Duodenal mucosa (tissue), 2 donors: ENCODE results near the gene IFIT1B.
"Not testable (repeated sequence)": the region's sequence is repeated elsewhere in the genome, so short reads cannot be mapped to it uniquely, and the experiment has no call there.

Experiments
- H3K27ac ChIP-seq: one replicate; pipeline ENCODE4 v1.7.0; 2013; ENCODE audit warnings: low read depth, low read length
- H3K27me3 ChIP-seq, 2 donors: one replicate each; pipeline ENCODE4 v1.7.0; 2013; ENCODE audit warnings: low read length in 2 of 2, control low read depth in 1 of 2; ENCODE audit not compliant: insufficient read depth in 2 of 2, control insufficient read depth in 1 of 2
- H3K36me3 ChIP-seq, 2 donors: one replicate each; pipeline ENCODE4 v1.7.0; 2013; ENCODE audit warnings: low read length in 2 of 2, control low read depth in 1 of 2; ENCODE audit not compliant: insufficient read depth in 2 of 2, control insufficient read depth in 1 of 2
- H3K4me1 ChIP-seq, 2 donors: one replicate each; pipeline ENCODE4 v1.7.0; 2013; ENCODE audit warnings: low read length in 2 of 2, control low read depth in 1 of 2; ENCODE audit not compliant: insufficient read depth in 2 of 2, control insufficient read depth in 1 of 2
- H3K4me3 ChIP-seq, 2 donors: one replicate each; pipeline ENCODE4 v1.7.0; 2013; ENCODE audit warnings: low read length in 2 of 2, low read depth in 1 of 2
- H3K9ac ChIP-seq, 2 donors: one replicate each; pipeline ENCODE4 v1.7.0; 2013; ENCODE audit warnings: low read length in 2 of 2, low read depth in 1 of 2
- H3K9me3 ChIP-seq, 2 donors: one replicate each; pipeline ENCODE4 v1.7.0; 2013; ENCODE audit warnings: low read length in 2 of 2, control low read depth in 1 of 2; ENCODE audit not compliant: control insufficient read depth in 1 of 2

IFIT1B gene

DNA sequence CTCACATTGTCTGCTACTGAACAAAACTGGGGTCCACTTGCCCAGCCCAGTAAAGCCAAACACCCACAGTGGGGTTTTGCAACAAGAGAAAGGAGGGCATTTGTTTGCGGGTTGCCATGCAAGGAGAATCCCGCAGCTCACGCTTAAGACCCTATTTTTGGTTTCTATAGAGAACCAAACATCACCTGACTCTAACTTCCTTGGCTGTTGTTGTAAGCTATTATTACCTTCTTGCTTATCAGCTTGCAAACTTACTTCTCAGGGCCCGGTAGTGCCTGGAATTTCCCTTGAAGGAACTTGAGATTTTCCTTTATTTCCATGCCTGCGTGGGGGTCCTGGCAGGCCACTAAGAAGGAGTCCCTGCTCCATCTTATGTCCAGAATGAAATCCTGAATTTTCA is 29.4 kb upstream of the IFIT1B start:
- no peak overlapping the region for H3K27ac ChIP-seq
- H3K9me3 ChIP-seq, result no peaks in the 10 kb centered on the region
- H3K27me3 ChIP-seq, result no peaks in the 10 kb centered on the region
- peaks cover 42 to 44% of the 10 kb centered on the region in 2 donors for H3K4me1 ChIP-seq
- H3K9ac ChIP-seq, result no peak overlapping the region
- no peak overlapping the region for H3K4me3 ChIP-seq
- no peaks in the 10 kb centered on the region for H3K36me3 ChIP-seq

DNA sequence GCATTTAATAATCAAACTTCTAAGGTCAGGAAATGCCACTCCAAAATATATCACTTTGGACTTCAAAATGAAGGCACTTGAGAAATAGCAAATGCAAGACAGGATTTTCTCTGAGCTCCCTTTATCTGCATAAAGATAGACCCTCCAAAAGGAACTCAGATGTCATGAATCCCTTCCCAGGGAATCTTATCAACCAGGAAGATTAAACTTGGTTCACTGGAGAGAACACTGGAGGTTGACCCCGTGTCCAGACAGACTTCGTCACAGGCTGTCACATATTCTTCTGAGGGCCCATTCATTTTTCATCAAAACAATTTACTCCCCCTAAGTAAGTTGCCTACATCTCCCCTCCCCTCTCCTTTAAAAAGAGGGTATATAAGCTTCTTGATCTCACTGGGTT is 28.9 kb upstream of the IFIT1B start:
- Histone ChIP-seq H3K27ac (no peak overlapping the region), H3K9me3 (no peaks in the 10 kb centered on the region), H3K4me1 (peaks cover 42 to 44% of the 10 kb centered on the region in 2 donors), H3K4me3 (no peak overlapping the region), H3K9ac (no peak overlapping the region), H3K36me3 (no peaks in the 10 kb centered on the region), H3K27me3 (no peaks in the 10 kb centered on the region)

DNA sequence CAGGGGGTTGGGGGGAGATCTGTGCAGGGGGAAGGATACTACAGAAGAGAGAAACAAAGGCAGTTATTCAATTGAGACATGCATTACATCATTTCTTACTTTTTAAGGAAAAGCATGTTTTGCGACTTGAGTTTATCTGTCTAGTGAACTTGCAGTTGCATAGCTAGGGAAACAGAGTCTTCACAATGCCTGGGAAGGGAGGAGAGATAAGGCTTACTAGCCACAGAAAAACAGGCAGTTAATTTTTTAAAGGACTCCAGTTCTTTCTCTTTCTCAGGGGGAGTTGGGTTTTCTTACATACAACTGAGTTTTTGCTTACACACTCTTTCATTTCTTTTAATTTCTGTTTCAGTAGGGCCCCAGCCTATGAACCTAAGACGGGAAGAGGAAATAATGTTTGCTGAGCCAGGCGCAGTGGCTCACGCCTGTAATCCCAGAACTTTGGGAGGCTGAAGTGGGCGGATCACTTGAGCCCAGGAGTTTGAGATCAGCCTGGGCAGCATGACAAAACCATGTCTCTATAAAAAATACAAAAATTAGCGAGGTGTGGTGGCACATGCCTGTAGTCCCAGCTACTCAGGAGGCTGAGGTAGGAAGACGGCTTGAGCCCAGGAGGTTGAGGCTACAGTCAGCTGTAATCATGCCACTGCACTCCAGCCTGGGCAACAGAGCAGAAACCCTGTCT is 27.1 kb upstream of the IFIT1B start:
- H3K36me3 ChIP-seq, H3K9me3 ChIP-seq, H3K27me3 ChIP-seq: not testable (repeated sequence)
- Histone ChIP-seq H3K4me3 (peak overlapping the region in 1 of 2 donors; percentile 40), H3K4me1 (peaks cover 42% of the 10 kb centered on the region in 2 donors), H3K27ac (peak overlapping the region; percentile 67), H3K9ac (peak overlapping the region; percentile 2 to 39)

DNA sequence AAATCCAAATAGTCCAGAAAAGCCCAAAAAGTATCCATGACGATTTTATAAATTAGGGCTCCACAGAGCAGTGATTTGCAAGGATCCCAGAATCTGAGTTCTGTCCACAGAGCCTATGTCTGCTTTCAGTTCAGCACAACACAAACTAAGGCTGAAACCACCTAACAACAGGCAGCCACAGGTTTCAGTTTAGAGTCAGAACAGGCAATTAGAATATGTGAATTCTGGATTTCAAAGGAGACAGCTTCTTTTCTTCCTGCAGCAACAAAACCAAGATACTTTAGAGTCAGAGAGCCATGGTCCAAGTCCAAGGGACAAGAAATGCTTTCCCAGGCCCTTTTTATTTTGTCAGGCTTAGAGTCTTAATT is 26.5 kb upstream of the IFIT1B start:
- H3K4me1 ChIP-seq, result peaks cover 35 to 39% of the 10 kb centered on the region in 2 donors
- peak overlapping the region; percentile 67 for H3K27ac ChIP-seq
- H3K9ac ChIP-seq, result peak overlapping the region; percentile 2 to 39
- H3K27me3 ChIP-seq, result no peaks in the 10 kb centered on the region
- peak overlapping the region in 1 of 2 donors; percentile 40 for H3K4me3 ChIP-seq
- no peaks in the 10 kb centered on the region for H3K9me3 ChIP-seq
- no peaks in the 10 kb centered on the region for H3K36me3 ChIP-seq

DNA sequence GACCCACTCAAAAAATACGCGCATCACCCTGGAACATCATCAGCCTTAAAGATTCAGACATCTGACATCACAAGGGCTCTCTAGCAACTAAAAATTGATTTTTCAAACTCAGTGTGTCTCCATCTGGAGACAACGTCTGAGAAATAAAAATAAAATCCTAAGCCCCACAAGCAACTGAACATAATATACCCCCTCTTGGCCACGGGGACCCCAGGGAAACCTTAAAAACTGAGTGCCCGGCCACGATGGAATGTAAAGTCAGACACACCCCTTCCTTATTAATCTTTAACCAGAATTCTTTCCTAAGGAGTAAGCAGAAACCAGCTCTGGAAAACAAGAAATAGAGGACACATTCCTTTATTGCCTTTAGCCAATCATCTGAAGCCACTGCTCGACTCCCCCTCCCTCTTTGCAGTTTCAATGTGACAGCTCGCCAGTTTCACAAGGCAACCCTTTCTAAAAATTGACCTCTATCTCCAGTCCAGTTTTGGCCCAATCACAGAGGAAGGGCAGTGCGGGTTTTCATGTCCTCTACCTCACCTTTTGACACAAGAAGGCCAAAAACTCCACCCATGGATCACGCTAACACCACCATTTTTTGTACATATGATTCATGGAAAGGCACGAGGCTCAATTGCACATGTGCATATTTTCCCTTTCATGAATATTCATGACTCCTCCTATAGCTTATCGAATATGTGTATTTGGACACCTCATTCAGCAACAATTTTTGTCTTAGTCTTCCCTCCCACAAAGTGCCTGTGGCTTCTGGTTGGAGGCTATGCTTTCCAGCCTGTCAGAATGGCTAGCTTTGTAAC is 25.9 kb upstream of the IFIT1B start:
- Histone ChIP-seq H3K4me1 (peaks cover 29 to 33% of the 10 kb centered on the region in 2 donors), H3K4me3 (peak overlapping the region; percentile 40 to 42), H3K27me3 (no peaks in the 10 kb centered on the region), H3K9me3 (no peaks in the 10 kb centered on the region), H3K27ac (peak overlapping the region; percentile 67), H3K9ac (peak overlapping the region in 1 of 2 donors; percentile 39), H3K36me3 (no peaks in the 10 kb centered on the region)

DNA sequence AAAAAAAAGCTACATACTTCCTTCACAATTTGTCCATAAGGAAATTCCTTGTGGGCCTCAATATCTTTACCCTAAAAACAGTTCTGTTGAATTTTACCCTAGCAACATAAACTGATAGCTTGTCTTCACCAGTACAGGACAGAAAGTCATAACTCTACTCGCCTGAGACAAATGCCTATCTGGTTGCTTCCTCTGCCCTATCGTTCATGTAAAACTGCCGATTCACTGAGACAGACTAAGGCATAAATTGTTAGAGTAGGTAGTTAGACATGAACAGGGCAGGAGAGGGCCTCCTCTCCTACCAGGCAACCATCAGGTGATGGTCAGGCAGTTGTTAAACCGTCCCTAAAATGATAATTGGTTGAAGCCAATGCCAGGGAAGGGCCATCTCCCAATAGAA is 25.1 kb upstream of the IFIT1B start:
- Histone ChIP-seq H3K9me3 (no peaks in the 10 kb centered on the region), H3K4me3 (no peak overlapping the region), H3K9ac (no peak overlapping the region), H3K4me1 (peaks cover 26 to 30% of the 10 kb centered on the region in 2 donors), H3K27ac (no peak overlapping the region), H3K36me3 (no peaks in the 10 kb centered on the region), H3K27me3 (no peaks in the 10 kb centered on the region)

DNA sequence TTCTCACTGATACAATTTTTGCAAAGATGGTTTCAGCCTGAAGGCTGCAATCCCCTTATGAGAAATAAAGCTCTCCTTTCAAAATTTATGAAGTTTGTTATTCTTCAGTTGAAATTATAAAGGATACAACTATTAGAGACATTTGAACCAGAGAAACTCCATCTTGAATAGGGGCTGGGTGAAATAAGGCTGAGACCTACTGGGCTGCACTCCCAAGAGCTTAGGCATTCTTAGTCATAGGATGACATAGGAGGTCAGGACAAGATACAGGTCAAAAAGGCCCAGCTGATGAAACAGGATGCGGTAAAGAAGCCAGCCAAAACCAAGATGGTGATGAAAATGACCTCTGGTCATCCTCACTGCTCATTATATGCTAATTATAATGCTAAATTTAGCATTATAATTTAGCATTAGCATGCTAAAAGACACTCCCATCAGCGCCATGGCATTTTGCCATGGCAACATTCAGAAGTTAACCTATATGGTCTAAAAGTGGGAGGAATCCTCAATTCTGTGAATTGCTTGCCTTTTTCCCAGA is 22.4 kb upstream of the IFIT1B start:
- Histone ChIP-seq H3K4me3 (no peak overlapping the region), H3K27me3 (no peaks in the 10 kb centered on the region), H3K36me3 (no peaks in the 10 kb centered on the region), H3K27ac (no peak overlapping the region), H3K9me3 (no peaks in the 10 kb centered on the region), H3K9ac (no peak overlapping the region), H3K4me1 (peaks cover 21 to 22% of the 10 kb centered on the region in 2 donors)

DNA sequence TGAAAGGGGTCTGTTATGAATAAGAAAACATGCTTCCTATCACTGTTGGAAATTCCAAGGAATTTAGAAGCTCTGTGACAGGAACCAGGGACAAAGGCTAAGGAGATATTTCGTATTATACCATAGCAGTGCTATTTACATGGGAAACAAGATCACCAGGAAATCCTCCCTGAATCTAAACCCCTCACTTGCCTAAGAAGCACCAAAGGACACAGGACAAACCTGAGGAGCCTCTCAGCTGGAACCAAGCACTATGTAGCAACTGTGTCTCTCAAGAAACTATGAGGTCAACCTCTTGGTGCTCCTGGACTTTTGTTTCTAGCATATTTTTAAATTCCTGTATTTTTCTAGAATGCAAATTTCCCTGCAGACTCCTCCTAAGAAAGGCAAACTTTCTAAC is 20.8 kb upstream of the IFIT1B start:
- no peak overlapping the region for H3K9ac ChIP-seq
- H3K4me1 ChIP-seq, result peaks cover 6 to 10% of the 10 kb centered on the region in 2 donors
- H3K9me3 ChIP-seq, result no peaks in the 10 kb centered on the region
- no peak overlapping the region for H3K4me3 ChIP-seq
- no peak overlapping the region for H3K27ac ChIP-seq
- H3K36me3 ChIP-seq, result no peaks in the 10 kb centered on the region
- no peaks in the 10 kb centered on the region for H3K27me3 ChIP-seq

DNA sequence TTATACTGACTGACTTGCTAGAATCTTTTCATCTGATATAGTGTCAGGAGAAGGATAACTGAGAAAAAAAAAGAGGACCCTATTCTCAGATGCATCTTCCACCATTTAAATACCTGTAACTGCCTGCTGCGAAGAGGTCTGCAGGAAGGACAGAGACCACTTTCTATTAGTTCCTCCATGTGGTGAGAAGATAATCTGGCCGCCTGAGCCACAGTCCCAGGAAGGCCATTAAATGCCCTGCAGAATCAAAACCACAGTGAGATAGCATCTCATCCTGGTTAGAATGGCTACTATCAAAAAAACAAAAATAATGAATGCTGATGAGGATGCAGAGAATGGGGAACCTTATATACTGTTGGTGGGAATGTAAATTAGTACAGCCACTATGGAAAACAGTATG is 19.9 kb upstream of the IFIT1B start:
- H3K9me3 ChIP-seq, result no peaks in the 10 kb centered on the region
- H3K36me3 ChIP-seq, result no peaks in the 10 kb centered on the region
- H3K27me3 ChIP-seq, result no peaks in the 10 kb centered on the region
- no peak overlapping the region for H3K4me3 ChIP-seq
- H3K4me1 ChIP-seq, result peaks cover 0 to 6% of the 10 kb centered on the region in 2 donors
- H3K27ac ChIP-seq, result no peak overlapping the region
- no peak overlapping the region for H3K9ac ChIP-seq

DNA sequence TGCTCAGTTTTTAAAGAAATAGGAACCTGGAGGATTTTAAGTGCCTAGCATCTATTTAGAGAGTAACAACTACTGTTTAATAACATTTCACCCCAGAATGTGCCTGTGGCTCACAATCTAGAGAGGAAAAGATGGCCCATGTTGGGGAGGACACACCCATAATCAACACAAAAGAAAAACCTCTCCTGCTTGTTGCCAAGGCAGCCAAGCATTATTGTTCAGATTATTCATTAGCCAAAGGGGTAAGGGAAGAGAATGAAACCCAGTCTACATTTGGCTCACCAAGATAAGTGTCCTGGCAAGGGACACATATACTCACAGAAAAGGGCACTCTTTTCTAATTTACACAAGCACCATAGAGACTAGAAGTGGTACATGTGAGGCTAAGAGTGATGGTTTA is 17.7 kb upstream of the IFIT1B start:
- no peak overlapping the region for H3K9ac ChIP-seq
- H3K4me3 ChIP-seq, result no peak overlapping the region
- H3K9me3 ChIP-seq, result no peaks in the 10 kb centered on the region
- peaks cover 4 to 6% of the 10 kb centered on the region in 2 donors for H3K4me1 ChIP-seq
- H3K27ac ChIP-seq, result no peak overlapping the region
- no peaks in the 10 kb centered on the region for H3K36me3 ChIP-seq
- H3K27me3 ChIP-seq, result no peaks in the 10 kb centered on the region
